ENCODE results near the gene ACVRL1.

ACVRL1 gene

GRCh38 chr12:51963477-51963876 is 56.2 kb downstream of the ACVRL1 start:
- DNase-seq (ENCODE audit: low read depth): no peak

- no peak for DNase-seq (ENCODE audit: low read depth)
These were observed 62.3 kb downstream of the ACVRL1 start for GRCh38 chr12:51969643-51970042.

- DNase-seq (ENCODE audit: low read depth): no peak
These were observed 63.8 kb downstream of the ACVRL1 start for GRCh38 chr12:51970904-51971646.

GRCh38 chr12:51971679-51972421 is 64.5 kb downstream of the ACVRL1 start:
- DNase-seq (ENCODE audit: low read depth): no peak

GRCh38 chr12:51972422-51972812 is 65.1 kb downstream of the ACVRL1 start:
- DNase-seq (ENCODE audit: low read depth): no peak

GRCh38 chr12:51972849-51973273 is 65.6 kb downstream of the ACVRL1 start:
- peak; percentile 33 for DNase-seq (ENCODE audit: low read depth)
